CMK (cell line): ENCODE results near the gene OPCML.

Source experiments
- DNase-seq: peaks from one replicate; pipeline ENCODE4 v3.0.0-alpha.2; 2010; ENCODE audit warnings: low read depth

OPCML gene

DNA sequence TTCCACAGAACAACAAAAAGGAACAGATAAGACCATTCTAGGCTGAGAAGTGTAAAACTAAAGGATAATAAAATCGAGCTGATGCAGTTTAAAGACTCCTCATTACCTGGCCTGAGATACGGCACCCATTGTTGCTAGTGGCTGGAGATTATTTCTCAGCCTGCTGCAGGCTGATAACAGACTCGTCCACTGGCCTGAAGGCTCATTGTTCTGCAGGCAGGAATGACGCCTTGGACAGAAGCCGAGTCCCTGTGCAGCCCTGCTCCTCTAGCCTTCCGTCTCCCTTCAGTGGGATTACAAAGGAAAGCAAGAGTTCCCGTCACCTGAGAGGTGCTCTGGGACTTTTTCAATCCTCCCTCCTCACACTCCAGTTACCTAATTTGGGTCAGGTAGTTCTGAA, 1065.3 kb downstream of the OPCML start:
- no peak for DNase-seq

DNA sequence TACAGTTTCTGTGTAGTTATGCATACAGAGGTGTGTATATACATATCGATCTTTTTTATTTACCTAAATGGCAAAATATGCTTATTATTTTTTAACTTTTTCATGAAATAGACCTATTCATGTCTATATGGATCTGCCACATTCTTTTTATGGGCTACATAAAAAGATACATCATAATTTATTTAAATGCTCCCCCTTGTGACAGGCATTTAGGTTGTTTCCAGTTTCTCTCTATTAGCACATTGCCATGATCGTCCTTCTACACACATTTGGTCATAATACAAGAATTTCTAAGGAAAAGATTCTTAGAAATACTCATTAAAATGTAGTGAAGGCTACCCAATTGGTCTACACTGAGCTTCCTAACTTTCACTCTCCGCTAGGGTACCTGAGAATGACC, 1067.4 kb downstream of the OPCML start:
- DNase-seq: no peak

DNA sequence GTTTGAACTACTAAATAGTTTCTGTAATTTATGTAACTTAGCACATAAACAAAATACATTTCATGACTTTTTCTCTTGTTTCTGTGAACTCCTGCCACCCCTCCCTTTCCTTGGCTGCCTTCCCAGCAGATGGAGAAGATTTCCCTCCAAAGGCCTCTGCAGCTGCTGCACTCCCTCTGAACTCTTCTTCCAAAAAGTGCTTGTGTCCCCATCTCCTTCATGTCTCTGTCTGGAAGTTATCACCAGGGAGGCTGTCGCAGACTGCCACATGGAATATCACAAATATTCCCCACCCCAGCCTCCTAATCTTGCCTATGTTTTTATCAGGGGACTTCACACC, 1068.3 kb downstream of the OPCML start:
- no peak for DNase-seq

DNA sequence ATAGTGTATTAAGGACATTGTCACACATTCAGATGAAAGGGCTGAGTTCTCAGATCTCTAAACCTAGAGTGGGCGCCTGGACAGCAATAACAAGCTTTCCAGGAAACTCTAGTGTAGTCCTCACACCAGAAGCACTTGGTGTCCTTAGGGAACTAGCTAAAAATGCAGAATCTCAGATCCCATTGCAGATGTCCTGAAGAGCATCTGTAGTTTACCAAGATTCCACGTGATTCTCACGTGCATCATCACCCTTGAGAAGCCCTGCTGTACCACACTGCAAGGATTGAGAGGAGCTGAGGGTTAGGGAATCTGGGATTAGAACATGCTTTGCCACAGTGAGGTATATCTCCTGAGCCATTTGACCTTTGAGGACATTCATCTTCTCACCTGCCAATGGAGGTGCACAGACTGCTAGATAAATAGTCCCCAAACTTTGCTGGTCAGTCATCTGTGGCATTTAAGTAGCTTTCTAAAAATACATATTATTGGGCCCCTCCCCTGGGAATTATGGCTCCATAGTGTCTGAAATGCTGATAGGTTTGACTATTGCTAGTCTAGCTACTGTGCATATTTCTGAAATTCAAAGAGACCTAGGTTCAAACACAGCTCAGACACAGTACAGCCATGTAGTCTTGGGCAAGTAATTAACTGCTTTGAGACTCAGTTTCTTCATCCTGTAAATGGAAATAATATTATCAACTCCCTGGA, 1068.9 kb downstream of the OPCML start:
- no peak for DNase-seq

DNA sequence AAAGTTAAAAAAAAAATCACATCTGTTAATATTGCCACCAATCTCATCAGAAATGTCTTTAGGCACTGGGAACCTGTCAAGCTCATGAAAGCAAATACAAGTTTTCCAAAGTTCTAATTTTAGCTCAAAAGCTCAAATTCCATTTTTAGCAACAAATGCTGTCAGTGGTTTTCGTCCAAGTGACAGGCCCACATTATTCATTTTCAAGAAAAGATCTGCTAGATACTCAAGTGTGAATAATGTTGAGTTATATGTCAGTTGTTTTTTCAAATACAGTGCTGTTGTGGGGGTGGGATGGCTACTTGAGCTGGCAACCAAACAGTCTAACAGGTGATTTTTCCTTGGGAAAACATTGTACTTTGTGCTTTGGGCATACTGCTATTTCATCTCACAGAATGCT, 1072.6 kb downstream of the OPCML start:
- DNase-seq: no peak

DNA sequence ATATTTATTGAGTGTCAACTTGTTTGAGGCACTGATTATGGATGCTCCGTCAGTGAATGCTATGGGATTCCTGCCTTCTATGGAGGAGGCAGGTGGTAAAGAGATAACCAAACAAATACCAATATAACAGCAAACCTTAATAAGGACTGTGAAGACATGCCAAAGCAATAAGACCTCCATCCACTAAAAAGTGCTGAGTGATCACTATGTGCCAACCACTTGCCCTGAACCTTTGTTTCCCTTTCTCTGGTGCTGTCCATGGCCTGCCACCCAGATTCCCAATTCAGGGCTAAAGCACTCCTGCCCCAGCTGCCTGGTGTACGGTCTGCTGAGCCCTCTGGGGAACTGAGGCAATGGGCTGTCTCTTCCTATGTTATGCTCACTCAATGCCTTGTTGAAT, 1074.9 kb downstream of the OPCML start:
- DNase-seq: no peak

DNA sequence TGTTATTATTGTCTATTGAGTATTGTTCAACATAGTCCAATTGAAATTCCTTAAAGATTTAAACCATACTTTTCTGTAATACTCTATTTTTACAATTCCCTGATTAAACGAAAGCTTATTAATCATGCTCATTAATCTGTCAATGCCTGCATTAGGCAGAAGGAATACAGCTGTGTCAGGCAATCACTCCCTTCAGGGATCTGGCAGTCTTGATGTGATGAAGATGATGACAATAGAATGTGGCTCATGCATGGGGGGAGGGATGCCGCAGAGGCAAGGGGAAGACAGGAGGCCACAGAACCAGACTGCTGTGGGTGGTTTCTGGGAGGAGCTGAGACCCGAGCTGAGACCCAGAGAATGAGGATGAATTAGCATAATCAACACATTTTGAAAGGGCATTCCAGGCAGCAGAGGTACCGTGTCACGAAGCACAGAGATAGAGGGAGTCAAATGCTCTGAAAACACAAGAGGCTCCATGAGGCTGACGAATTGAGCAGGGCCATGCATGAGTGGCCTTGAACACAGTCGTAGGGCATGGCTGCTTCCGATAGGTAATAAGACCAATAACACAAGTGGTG, 1075.5 kb downstream of the OPCML start:
- no peak for DNase-seq

DNA sequence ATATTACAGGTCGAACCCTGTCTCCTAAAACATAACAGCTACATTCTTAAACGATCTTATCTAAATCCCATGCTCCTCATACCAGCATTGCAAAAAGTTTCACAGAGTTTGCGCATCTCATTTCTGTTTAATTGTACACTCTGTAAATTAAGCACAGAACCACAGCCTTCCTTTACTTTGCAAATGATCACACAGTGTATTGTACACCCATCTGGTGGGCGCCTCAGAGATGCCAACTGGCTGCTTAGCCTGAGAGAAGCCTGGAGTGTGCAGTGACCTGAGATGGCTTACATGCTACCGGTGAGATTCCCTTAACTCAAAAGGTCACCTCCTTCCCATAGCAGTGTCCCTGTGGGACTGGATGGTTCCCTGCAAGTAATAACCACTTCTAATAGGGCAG, 1077.3 kb downstream of the OPCML start:
- no peak for DNase-seq

DNA sequence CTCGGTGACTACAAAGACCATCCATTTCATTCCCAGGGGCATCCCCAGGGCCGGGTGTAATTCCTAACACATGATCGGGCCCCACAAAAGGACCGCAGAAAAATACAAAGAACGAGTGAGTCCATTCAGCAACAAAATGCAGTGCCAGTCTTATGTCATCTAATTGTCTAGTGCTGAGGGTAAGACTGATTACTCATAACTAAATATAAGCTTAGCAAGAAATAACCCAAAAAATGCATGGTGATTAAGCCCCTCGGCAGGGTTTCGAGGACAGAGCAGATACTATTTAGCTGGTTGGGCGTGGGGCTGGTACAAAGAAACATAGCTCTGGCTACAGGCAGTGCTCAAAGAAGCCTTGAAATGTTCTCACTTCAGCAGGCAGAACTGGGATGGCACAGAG, 1078.9 kb downstream of the OPCML start:
- DNase-seq: no peak

DNA sequence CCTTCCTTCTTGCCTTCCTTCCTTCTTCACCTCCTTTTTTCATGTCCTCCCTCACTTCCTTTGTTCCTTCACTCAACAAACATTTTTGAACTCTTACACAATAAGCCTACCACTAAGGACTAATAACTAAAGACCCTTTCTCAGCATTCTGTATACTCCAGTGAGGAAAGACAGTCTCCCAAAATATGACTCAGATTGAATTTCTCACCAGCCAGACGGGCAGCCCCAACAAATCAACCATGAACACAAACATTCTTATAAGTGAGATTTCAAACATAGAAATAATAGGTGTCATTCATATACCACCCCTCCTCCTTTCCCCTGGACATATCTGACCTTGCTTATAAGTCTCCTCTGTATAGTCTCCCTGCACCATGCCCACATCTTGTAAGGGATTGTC, 1079.7 kb downstream of the OPCML start:
- DNase-seq: no peak

DNA sequence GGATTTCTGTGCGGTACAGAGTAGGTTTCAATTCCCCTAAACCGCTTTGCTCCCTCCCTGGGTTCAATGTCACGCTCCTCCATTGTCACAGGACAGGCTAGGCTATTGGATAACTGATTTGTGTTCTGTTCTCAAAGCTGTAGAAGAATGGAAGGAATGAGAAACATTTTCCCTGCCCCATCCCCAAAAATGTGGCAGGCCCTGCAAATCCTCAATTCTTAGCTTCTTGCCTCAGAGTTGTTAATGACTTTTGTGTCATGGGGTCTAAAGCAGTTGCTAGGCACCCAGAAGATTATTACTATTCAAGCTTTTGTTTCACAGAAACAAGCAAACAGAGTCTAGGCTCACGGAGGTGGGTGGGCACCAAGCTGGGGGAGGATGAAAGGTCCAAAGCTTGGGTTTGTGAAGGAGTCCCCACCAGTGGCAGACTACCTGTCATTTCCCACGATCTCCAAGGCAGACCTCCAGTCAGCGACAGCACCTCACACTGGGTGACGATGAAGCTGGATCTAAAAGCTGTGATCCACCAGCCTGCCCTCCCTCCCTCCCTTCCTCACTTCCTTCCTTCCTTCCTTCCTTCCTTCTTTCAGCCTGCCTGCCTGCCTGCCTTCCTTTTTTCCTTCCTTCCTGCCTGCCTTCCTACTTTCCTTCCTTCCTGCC, 1080.2 kb downstream of the OPCML start:
- no peak for DNase-seq

DNA sequence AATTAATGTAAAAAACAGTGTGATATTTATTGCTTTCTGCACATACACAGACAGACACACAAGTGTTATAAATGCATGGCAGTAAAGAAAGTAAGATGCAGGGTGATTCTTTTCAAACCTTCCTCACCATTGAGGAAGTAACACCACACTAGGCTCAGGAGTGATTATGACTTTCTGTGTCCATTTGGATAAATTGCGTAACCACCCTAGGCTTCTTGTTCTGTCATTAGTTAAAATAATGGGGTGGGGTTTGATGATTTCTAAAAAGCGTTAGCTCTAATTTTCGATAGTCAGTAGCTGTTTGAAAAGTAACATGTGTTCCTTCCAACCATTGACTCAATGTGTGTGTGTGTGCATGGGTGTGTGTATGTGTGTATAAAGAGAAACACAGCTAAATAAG, 1081.7 kb downstream of the OPCML start:
- no peak for DNase-seq

DNA sequence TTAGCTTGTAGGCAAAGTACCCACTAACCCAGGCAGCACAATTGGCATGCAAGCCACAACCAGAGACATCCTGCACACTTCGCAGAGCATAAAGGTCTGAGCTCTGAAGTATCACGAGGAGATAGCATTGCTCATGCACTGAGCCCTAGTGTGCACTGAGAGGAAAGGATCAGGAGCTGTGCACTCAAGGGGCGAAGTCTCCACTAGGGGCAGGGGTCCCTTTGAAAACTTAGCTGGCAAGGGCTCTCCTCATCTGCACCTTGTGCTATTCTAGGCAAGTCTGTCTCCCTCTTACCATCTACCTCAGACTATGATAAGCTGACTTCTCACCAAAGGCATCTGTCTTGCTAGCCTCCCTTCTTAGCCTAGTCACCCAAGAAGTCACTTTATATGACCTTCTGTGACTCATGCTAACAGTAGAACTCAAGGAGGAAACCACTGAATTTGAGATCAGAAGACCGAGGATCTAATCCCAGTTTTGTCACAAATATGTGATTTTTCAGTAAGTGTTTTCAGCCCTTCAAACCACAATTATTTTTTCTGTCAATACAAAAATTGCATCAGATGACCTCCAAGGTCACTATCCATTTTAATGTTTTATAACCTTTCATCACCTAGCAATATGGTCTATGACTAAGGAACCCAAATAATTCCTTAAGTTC, 1083.8 kb downstream of the OPCML start:
- no peak for DNase-seq

DNA sequence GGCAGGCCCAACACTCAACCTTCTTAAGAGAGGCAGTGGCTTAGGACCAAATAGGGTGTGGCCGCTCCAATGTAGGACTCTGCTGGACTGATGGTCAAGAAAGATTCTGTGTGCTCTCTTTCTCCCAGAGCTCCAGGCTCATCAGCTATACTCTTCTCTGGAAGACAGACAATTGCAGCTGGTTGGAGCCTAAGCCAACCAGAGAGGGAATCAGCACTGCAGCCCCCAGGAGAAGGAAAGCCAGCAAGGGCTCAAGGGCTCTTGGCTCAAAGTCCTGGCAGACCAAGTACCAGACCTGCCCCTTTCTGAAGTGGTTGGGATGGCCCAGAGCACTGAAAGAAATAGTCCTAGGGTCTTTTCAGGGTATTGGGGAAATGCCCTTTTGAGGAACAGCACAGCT, 1084.5 kb downstream of the OPCML start:
- no peak for DNase-seq

DNA sequence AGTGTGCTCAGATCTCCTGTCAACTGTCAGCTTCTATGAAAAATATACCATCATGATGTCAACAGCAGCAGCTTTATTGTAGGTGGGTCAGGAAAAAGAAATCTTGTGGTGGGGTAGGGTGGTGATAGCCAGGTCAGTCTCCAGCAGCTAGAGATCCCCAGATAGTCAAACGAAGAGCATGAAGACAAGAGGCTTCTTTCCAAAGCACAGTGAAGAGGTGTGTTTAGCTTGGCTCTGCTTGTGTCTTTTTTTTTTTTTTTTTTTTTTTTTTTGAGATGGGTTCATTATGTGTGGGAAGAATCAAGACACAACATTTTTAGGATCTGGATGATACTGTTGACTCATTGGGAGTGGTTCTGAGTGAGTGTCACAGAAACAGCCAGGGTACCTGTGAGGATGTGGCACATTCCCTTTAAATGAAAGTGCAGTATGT, 1086.4 kb downstream of the OPCML start:
- no peak for DNase-seq

DNA sequence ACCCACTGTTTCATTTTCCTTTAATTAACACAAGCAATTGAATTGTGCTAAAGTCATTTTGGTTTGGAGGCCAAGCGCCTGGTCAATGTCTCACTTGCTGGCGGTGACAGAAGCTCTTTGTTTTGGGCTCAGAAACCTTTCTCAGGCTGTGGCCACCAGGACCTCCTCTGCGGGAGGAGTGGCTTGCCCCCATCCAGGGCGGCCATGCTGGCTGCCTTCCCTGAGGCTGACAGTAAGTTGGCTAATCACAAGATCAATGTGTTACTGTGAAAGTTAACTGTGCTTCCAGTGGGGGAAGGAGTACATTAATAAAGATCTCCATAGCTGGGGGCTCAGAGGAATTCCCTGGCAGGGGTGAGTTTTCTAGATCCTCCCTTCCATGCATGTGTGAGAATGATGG, 1087.4 kb downstream of the OPCML start:
- no peak for DNase-seq

DNA sequence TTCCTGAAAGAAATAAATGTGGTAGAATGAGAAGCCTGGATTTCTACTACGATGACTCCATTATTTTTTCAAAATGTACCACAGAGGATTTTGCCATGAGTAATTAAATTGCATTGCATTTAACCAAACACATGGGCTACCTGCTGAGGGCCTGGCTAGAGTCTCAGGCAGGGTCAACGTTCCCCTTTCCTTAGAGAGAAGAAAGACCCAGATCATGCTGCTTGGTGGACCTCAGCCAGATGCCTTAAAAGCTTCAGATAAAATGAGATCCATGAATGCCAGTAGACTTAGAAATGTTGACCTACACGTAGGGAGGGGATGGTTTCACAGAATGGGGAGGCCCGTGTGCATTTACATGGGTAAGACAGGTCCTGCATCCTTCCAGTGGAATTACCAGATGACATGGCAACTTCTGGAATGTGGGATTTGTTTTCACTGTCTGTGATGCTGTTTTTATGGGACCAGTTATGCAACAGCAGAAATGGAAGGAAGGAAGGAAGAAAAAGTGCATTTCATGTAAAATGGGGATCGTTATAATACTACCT, 1092.5 kb downstream of the OPCML start:
- DNase-seq: no peak

DNA sequence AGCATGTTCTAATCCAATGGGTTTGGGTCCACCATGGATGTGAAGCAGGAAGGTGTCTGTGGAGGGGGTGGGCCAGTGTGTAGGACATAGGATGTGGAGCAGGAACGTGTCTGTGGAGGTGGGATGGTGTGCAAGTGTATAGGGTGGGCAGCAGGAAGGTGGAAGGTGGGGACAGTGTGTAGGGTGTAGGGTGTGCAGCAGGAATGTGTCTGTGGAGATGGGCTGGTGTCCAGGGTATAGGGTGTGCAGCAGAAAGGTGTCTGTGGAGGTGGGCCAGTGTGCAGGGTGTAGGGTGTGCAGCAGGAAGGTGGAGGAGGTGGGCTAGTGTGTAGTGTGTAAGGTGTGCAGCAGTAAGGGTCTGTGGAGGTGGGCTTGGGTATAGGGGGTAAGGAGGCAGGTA, 1093.9 kb downstream of the OPCML start:
- no peak for DNase-seq

DNA sequence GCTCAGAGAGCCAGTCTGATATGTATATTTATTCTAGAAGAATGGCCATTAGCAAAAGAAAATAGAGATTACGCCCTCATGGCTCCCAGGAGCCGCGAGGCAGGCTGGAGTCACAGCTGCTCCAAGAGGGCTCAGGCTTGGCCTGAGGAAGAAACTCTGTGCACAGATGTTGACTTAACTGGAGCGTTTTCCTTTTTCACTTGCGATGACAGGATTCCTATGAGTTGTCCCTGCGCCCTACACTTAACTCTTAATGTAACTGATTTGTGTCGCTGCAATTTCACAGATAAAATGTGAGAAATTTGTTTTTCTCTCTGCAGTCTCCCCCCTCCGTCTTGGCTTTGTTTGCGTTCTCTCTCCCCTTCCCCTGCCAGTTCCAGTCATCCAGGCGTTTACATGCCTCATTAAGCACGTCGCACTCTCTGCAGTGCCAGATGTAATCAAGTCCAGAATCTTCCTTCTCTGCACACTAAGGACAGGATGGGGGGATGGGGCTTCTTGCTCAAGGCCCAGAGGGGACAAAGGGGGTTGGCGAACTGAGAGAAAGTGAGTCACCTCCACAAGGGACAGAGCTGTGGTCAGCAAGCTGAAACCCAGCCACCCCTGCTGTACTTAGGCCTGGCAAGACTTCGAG, 1101.8 kb downstream of the OPCML start:
- DNase-seq: no peak

DNA sequence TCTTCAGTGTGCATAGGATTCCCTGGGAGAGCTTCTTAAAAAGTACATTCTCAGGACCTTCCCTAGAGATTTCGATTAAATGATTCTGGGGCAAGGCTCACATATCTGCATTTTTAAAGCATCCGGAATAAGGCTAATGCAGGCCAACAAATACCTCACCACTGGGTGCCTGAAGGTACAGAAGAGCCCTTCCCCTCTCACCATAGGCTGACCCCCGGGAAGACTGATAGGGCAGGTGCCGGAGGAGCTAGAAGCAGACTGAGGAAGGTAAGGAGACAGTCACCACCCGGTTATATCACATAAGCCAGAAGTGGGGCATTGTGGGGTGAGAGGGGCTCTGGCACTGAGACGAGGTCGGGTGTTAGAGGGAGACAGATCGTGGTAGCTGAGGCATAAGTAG, 1102.6 kb downstream of the OPCML start:
- no peak for DNase-seq

DNA sequence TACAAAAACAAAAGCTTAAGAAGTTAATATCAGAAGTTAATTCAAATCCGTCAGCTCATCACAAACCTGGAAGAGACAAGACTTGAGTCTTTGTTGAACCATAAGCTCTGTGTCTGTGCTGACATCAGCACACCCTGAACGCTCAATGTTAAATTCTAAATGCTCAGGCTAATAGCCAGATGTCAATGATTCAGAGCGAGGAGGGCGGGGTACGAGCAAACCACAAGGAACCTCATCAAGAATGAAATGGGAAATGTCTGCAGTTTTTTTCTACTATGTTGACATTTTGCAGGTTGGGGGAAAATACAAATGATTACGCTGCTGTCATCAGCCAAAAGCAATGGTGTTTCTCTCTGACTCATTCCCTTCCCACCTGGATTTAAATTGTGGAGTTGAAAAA, 1104.7 kb downstream of the OPCML start:
- no peak for DNase-seq

DNA sequence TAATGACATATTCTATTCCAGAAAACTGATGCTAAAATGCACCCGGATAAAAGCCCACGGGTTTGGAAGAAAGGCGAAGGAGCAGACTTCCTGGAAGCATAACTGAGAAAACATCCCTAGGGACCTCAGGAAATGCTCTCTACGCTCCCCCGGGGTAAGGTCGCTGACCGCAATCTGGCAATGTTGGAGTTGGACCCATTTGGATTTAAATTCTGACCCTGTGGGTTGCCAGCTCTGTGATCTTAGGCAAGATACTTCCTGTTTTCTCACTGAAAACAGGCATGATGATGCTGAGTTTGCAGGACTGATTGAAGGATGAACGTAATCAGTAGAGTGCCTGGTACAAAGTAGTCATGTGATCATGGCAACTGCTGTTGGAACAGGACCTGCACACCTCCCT, 1107.9 kb downstream of the OPCML start:
- no peak for DNase-seq

DNA sequence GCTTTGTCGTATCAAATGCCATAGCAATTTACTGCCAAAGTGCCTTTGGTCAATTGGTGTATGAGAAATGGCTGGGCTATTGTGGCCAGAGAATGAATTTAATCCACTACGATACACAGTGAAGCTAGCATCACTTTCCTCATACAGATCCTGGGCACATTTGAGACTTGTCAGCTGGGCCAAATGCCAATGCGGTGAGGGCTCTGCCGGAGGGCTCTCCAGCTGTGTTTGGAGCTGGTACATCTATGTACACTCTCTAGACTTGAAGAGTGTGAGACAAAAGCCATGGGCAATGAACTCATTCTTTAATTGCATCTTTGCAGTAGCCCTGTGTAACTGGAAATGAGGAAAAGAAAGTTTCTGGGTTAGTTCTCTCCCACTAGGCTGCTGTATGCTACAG, 1109.0 kb downstream of the OPCML start:
- DNase-seq: no peak
